ENCODE results near the gene FBXO21.
"Not testable (repeated sequence)": the region's sequence is repeated elsewhere in the genome, so short reads cannot be mapped to it uniquely, and the experiment has no call there.

The FBXO21 gene, protein sequence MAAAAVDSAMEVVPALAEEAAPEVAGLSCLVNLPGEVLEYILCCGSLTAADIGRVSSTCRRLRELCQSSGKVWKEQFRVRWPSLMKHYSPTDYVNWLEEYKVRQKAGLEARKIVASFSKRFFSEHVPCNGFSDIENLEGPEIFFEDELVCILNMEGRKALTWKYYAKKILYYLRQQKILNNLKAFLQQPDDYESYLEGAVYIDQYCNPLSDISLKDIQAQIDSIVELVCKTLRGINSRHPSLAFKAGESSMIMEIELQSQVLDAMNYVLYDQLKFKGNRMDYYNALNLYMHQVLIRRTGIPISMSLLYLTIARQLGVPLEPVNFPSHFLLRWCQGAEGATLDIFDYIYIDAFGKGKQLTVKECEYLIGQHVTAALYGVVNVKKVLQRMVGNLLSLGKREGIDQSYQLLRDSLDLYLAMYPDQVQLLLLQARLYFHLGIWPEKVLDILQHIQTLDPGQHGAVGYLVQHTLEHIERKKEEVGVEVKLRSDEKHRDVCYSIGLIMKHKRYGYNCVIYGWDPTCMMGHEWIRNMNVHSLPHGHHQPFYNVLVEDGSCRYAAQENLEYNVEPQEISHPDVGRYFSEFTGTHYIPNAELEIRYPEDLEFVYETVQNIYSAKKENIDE

DNA sequence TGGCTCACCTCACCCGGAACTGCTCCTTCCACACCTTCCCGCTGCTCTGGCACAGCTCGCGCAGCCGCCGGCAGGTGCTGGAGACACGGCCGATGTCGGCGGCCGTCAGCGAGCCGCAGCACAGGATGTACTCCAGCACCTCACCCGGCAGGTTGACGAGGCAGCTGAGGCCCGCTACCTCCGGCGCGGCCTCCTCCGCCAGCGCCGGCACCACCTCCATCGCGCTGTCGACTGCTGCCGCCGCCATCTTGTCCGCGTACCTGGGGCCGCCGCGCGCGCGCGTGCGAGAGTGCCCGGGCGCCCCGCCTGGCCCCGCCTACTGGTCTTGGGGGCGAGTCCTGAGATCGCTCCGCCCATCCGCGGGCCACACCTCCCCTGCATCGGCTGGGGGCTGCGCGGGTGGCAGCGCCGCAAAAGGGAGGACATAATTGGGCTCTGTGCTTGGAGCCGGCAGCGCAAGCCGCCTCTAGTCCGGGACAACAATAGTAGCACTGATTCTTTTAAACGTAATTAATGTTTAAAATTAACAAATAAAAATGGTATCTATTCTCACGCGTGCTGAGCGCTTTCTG lies at the start of gene FBXO21:
FBXO21 (minus strand) TSS at position 261 of the 572 bp plus-strand sequence; CDS start at position 247, 14 bp downstream.
- DNase-seq (ENCODE audit: low spot score): peak; percentile 83

DNA sequence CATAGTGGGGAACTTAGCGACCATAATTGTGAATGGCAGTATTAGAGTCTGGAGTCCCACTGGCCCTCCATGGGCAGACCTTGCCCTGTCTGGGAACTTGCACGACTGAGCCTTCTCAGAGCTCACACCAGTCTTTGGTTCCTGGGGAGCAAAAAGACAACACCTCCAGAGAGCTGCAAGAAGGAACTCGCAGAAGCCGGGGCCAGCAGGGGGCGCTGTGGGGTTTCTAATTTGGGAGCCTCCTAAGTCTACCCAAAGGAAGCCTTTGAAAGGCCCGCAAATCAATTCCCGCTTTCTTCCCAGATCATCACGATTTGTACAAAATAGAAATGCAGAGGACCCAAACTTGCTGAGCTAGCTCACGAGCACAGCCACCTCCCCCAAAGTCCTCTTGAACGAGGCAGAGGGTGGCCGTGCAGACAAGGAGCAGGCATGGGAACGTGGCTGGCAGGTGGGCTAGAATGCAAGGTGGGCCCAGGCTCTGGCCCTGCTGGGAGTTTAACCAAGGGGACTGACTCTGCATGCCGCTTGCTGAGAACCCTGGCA lies 46.3 kb upstream of the FBXO21 start:
- DNase-seq (ENCODE audit: low spot score): peak; percentile 61

DNA sequence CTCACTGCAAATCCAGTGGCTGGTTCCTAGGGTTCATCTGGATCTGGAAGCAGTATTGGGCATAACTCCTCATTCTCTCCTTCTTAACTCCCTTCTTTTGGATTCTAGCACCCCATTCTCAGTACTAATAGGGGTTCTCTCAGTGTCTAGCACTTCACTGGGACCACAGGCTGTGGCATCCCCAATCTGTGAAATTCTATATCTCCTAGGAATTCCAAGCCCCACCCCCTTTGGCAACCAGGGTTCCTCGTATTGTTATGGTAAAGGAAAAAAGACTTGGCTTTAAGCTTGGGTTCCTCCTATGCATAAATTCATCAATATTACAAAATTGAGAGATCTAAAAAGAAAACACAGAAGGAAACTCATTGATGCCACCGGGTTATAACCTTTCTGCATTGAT lies 45.0 kb upstream of the FBXO21 start:
- DNase-seq (ENCODE audit: low spot score): no peak

DNA sequence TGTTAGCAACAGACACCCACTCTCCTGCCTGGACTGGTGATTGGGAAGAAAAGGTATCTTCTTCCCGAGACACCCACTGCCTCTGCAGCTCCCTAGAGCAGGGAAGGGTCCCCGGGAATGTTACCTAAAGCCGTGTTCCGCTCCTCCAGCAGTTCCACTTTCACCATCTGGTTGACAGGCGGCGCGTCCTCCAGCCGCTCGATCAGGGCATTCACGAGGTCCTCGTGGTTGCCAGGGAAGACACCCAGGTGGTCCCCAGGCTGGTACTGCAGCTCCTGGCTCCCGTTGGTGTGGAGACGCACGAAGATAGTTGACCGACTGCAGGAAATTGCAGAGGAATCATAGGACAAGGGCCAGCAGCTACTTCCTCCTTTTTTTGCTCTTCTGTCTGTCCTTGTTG lies 44.2 kb upstream of the FBXO21 start:
- DNase-seq (ENCODE audit: low spot score): no peak

DNA sequence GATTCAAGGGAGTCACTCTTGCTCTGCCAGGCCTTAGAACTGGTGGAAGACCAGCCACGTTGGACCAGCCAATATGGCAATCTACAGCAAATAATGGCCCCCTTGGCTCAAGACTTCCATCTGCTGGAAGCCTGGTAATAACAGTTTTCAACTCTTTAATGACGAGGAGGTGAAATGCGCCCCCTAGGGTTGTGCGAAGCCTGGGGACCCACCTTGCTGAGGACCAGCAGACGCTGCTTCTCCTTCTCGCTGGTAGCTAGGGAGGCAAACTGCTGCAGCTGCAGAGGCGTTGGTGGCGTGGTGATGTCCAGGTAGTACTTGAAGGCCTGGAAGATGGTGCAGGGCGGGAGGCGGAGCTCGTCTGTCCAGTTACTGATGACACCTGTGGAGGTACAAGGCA lies 41.5 kb upstream of the FBXO21 start:
- no peak for DNase-seq (ENCODE audit: low spot score)

DNA sequence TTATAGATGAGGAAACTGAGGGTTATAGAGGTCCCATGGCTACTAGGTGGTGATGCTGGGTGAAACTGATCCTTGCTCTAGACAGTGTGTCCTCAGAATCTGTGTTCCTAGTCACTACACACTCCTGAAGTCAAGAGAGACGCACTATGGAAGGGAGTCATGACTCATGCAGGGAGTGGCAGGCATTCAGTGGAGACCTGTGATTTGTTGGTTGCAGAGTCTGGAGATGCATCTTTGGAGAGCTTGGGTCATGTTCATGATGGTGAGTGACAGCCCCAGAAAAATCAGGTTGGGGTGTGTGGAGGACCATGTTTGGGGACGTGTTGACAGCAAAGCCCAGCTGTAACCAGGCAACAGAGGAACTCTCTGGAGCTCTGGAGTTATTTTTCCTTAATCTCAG lies 38.0 kb upstream of the FBXO21 start:
- DNase-seq (ENCODE audit: low spot score): peak; percentile 49

DNA sequence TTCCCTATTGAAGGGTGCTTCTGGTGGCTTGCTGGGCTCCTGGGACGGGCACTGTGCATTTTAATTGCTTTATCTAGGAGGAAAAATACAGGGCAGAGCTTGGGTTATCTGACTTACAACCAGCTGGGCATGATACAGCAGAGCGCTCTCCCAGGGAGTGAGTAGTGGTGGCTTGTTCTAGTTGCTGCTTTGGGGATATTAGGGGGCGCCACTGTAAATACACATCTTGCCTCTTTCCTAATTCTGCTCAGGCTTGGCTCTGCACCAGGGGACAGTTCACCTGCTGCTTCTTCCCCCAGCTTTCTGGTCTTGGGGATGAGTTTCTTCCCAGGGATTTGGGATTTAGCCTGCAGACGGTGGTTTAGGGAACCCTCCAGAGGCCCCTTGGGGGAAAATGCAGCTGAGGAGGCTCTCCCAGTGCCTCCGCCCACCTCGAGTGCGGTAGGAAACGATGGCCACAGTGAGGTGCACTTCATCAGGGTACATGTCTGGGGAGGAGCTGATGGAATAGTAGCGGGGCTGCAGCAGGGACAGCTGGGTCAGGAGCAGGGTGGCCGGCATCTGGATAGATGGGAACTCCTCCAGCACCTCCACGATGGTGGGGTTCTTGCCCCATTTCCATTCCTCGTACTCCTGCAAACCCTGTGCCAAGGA lies 36.9 kb upstream of the FBXO21 start:
- DNase-seq (ENCODE audit: low spot score): no peak

DNA sequence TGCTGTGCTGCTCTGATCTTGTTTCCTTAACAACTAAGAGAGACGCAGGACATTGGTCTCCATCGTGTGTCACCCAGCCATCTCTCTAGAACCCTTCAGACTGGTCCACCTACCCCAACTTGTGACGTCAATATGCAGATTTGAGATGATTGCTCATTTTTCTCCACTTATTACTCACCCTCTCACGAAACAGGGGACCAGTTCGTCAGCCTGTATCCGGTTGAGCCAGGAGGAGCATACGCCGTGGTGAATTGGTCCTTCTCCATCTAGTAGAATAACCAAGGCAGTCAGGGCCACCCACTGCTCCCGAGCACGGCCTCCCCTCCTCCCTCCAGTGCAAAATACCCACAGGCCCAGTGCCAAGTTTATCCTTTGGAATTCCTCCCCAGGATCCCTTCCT lies 36.2 kb upstream of the FBXO21 start:
- DNase-seq (ENCODE audit: low spot score): no peak

DNA sequence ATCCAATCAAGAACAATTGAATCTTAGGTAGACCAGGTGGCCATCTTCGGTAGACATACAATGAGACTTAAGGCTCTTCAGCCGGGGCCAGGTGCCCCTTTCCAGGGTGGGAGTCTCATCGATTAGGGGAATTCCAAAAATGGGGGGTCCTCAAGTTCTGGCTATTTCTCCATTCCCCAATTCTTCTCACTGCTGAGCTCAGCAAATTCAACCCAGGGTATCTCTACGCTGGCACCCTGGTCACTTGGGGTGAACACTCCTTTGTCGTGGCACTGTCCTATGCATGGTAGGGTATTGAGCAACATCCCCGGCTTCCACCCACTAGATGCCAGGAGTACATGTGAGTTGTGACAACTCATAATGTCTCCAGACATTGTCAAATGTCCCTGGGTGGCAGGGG lies 34.9 kb upstream of the FBXO21 start:
- no peak for DNase-seq (ENCODE audit: low spot score)

DNA sequence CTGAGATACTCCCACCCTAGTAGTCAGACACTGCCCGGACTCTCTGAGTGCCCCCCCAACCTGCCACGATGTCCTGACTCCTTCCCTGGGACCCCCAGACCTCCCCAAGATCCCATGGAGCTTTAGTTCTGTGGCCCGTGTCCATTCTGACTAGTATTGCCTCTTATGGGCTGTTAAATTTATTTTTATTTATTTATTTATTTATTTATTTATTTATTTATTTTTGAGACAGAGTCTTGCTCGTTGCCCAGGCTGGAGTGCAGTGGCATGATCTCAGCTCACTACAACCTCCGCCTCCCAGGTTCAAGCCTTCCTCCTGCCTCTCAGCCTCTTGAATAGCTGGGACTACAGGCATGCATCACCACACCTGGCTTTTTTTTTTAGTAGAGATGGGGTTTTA lies 30.7 kb upstream of the FBXO21 start:
- DNase-seq (ENCODE audit: low spot score): not testable (repeated sequence)

DNA sequence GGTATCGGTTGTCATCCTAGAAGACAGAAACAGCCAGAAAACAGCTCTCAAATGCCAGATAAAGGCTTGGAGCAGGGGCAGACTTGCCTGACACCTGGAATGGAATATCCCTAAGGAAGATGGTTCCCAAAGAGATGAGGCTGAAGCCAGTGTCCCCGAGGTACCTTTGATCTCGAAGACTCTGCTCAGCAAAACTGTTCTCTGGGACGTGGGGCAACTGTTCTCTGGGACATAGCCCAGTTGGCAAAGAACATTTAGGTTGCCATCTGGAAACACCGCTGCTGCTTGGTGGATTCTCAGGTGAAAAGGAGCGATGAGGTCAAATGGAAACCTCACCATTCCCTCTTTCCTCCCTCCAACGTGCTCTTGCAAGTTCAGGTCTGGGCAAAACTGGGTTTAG lies 27.9 kb upstream of the FBXO21 start:
- no peak for DNase-seq (ENCODE audit: low spot score)

DNA sequence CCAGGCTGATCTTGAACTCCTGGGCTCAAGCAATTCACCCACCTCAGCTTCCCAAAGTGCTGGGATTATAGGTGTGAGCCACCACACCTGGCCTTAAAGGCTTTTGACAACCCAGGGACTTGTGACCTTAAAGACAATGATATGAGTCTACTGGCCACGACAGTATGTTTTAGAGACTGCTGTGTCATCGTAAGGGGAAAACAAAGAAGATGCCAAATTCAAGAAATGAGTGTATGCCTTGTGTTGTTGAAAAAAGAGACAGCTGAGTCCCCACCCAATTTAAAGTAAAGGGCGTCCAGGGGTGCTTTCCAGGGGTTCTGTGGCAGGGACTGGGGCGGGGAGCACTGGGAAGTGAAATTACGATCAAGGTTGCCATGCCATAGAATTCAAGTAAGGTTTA lies 26.4 kb upstream of the FBXO21 start:
- no peak for DNase-seq (ENCODE audit: low spot score)

DNA sequence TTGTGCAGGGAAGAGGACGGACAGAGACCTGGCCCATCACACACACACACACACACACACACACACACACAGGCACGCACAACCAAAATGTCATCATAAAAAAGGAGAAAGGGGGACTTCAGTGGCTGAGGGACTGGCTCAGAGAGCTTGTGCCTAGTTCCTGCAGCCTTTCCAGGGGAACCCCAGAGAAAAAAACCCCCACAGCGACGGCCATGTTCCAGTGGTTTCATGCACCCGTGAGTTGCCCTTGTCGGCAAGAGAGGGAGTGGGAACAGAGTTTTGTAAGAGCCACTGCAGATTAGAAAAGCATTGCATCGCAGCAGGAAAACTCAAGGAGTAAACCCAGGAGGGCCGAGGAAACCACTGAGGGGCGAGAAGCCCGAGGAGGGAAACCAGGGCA lies 24.5 kb upstream of the FBXO21 start:
- no peak for DNase-seq (ENCODE audit: low spot score)

DNA sequence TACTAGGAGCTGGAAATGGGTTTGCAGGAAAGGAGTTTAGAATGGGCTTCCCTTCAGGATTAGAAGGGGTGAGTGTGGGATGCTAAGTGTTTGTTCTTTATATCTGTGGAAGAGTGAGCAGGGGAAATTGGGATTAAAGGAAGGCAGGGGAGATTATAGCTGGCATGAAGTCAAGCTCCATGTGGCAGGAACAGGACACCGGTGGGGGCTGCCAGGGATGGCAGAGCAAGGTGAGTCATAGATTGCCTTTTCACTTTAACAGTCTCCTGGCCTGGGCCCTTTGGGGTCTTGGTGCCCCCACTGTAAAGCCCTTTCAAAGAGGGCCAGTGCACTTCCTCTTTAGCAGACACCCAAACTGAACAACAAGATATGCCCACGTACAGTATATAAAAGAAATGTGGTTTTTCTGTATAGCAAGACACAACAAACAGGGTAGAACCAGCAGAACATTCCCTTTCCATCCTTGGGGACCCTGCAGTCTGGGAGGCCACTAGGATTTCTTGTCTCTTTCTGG lies 23.1 kb upstream of the FBXO21 start:
- DNase-seq (ENCODE audit: low spot score): no peak

DNA sequence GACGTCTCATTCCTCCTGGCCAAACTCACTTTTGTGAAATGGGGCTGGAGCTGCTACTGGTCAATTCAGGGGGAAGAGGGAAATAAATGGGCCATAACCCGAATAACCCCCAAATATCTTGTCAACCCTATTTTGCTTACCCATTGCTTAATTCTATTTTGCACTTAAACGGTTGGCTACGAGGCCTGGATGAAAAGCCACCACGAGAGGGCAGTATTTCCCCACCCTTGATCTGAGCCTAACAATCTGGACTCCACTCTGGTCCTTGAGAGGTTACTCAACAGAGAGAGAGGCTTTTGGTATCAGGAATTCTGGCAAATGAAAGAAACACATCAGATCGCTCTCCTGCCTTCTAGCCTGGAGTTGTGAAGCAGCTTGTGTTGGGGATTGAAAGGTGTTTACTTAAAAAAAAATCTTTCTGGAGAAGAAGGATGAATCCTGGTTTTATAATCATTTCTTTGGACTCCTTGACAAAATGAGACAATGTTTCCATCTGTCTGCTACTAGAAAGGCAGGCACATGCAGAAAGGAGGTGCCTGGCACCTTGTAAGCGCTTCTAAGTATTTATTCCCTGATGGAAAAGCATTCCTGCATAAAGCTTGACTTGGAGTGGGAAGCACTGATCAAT lies 22.4 kb upstream of the FBXO21 start:
- DNase-seq (ENCODE audit: low spot score): peak; percentile 55

DNA sequence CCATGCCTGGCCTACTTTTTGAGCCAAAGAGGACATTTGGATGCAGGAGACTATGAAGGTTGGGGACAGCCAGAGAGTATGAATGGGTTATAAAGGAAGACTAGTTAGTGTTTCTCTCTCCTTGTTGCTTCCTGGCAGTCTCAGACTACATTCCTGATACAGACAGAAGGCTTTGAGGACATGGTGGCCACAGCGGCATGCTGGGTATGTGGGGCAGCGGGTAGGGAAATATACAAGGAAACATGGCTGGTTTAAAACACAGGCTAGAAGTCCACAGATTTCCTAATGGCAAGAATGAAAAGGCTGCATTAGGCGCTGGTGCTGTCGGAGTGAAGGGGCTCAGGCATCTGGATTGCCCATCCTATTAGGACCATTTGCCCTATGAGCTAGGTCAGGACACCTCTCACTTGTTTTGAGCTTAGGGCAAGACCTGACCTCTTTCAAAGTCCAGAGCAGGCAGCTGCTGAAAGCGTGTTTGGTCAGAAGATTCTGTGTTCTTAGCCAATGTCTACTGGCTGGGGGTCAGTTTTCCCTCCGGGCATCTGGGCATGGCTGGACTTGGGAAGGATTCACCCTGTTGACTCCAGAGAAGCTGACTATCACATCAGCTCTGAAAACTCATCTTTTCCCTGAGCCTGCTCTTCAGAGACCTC lies 20.1 kb upstream of the FBXO21 start:
- DNase-seq (ENCODE audit: low spot score): no peak

DNA sequence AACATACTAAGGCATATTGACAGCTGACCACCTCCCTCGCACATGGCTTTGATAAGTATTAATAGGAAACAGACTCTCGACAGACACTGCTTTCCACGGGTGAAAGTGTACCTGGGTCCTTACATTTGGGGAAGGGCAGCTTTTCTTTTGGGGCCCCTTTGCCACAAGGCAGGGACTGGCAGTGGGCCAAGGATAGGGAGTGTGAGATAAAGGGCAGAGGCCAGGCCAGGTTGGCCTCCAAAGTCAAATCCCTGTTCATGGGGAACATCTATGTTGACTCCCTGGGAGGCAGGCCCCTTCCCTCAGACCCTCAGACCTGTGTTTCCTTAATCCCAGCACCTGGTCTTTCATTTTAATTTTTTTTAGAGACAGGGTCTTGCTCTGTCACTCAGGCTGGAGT lies 19.4 kb upstream of the FBXO21 start:
- DNase-seq (ENCODE audit: low spot score): no peak

DNA sequence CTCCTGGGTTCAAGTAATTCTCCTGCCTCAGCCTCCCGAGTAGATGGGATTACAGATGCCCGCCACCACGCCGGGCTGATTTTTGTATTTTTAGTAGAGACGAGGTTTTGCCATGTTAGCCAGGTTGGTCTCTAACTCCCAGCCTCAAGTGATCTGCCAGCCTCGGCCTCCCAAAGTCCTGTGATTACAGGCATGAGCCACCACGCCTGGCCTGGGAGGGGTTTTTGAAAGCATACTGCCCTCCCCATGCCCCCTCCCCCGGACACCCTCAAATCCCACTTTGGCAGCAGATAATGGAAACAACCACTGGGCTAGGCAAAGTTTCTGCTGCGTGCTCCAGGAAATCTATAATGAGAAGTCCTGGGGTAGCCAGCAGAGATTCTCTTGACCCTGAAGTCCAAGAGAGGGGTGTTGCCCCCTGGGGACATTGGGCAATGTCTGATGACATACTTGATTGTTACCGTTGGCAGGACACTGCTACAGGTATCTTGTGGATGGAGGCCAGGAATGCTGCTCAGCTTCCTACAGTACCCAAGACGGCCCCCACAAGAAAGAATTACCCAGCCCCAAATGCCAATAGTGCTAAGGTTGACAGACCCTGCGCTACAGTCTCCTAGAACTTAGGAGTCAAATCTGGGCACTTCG lies 18.7 kb upstream of the FBXO21 start:
- no peak for DNase-seq (ENCODE audit: low spot score)

DNA sequence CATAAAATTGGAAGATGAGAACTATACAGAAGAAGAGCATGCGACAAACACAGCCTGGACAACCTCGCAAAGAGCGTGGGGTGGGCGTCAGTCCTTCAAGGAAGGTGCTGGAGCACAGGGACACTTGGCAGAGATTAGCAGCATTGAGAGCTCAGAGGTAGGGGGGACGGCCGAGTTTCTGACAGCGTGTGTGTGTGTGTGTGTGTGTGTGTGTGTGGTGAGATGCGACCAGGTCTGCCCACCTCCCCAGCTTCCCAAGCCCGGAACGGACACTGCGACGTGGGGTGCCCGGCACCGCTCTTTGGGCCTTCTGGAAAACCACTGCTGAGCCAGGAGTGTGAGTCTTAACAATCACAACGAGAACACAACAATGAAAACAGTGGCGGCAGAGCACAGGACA lies 17.9 kb upstream of the FBXO21 start:
- DNase-seq (ENCODE audit: low spot score): no peak

DNA sequence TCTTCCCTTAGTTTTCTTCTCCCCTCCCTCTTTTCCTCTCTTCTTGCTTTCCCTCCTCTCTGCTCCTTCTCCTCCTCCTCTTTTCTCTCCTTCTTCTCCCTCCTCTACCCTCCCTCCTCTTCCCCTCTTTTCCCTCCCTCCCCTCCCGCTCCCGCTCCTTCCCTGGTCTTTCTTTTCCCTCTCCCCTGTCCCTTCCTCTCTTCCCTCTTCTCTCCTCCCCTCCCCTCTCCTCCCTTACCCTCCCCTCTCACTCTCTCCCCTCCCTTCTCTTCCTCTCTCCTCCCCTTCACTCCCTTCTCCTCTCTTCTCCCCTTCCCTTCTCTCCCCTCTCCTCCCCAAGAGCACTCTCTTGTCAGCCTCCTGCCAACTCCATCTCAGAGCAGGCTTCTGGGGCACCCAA lies 17.4 kb upstream of the FBXO21 start:
- DNase-seq (ENCODE audit: low spot score): no peak

DNA sequence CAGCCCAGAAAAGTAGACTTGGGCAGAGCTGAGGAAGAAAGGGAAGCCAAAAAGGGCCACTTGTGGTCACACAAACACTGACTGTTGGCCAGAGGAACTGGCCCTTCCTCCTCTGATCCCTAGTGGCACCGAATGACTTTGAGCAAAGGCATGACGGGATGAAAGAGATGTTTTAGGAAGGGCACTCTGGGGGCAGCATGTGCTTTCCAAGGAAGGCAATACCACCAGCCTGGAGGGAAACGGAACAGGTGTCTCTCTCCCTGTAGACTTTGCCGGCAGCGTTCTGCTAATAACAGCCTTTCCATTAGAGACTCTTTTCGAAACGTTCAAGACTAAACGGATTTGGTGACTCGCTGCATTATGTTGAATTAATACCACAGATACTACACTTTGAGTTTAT lies 12.3 kb upstream of the FBXO21 start:
- DNase-seq (ENCODE audit: low spot score): no peak
